Activated CD4-positive, alpha-beta T cell treated with anti-CD3 and anti-CD28 coated beads, Interleukin-10, Interleukin-2, amounts not matched to agents 100 ng/mL and 50 ng/mL, durations not matched to agents 16 hours and 8 hours (primary cell): ENCODE data around the gene VAV2.

Source experiments
- DNase-seq: peaks from one replicate; pipeline ENCODE4 v3.0.0-alpha.2; 2020

VAV2 gene

DNA sequence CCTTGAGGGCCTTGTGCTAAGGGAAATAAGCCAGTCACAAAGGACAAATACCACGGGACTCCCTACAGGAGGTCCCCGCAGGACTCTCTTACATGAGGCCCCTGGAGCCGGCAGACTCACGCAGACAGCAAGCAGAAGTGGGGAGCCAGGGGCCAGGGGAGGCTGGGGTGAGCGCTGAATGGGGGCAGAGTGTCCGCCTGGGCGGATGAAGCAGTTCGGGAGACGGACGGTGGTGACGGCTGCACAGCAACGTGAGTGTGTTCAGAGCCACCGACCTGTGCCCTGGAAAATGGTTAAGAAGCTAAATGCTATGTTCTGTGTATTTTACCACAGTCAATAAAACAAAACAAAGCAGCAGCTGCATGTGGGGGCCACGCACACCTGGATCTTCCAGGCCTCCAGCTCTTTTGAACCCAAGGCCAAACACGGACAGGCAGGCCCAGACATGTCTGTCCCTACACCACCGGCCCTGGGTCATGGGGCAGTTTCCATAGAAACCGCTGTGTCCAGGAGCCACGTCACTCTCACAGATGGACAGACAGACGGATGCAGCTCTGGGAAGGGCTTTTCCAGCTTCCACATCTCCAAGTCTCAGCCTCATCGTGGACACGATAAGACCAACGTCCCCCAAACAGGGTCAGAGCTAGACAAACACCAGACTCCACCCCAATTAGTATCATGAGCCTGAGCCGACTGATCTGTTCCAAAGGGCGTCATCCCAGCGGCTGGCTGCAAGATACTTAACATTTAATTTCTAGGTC lies 103.9 kb downstream of the VAV2 start:
- DNase-seq, result no peak

DNA sequence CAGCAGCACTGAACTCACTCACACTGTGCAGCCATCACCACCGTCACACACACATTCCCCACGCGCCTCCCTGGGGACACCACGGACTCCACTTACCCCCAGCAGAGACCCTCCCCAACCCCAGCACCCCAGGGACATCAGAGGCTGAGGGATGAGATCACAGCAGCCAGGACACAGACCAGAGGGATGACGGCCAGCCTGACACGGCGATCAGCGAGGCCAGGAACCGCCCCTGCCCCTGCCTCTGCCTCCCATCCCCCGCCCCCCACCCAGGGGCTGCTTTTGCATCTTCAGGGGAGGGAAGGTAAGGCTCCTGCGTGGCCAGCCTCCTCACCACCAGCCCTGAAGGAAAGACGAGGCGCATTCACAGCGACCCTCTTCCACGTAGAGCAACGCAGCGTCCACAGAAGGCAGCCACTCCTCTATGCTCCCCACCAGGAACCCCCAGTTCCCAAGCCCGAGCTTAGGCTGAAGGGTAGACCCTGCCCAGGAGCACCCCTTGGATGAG lies 104.5 kb downstream of the VAV2 start:
- no peak for DNase-seq

DNA sequence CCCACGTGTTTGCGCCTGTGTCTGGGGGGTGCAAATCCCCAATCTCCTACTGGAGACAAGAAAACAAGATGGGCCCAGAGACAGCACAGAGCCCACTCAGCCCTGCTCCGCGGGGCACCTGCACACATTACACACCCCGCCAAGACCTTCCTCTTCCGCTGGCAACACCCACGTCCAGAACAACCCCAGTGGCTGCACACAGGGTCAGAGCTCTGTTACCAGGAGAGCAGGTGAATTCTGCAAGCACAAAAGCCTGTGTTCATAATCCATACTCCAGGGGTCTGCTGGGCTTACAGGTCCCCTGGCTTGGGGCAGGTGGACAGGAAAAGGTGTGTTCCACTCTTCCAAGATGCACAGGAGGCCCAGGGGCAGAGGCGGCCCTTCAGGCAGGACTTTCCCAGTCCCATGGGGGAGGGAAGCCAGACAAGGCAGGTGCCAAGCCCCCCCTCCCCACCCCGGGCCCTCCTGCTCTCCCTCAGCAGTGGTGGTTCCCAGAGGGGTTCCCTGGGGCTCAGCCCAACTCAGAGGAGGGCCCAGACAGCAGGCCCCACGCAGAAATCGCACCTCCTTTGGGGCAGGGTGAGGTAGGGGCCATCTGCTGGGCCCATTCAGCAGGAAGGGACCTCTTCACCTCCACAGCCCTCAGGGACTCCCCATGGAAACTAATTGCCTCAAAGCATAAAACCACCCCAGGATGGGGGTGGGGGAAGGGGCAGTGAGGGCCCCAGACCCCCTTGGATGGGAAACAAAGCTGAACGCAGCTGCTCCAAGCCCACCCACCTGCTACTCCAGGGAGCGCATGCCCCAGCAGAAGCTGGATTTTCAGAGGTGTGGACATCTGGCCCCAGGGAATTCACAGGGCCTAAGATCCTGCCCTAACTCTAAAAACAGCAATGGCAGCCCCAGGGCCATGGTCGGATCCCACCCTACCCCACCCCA lies 105.3 kb downstream of the VAV2 start:
- DNase-seq, result no peak

DNA sequence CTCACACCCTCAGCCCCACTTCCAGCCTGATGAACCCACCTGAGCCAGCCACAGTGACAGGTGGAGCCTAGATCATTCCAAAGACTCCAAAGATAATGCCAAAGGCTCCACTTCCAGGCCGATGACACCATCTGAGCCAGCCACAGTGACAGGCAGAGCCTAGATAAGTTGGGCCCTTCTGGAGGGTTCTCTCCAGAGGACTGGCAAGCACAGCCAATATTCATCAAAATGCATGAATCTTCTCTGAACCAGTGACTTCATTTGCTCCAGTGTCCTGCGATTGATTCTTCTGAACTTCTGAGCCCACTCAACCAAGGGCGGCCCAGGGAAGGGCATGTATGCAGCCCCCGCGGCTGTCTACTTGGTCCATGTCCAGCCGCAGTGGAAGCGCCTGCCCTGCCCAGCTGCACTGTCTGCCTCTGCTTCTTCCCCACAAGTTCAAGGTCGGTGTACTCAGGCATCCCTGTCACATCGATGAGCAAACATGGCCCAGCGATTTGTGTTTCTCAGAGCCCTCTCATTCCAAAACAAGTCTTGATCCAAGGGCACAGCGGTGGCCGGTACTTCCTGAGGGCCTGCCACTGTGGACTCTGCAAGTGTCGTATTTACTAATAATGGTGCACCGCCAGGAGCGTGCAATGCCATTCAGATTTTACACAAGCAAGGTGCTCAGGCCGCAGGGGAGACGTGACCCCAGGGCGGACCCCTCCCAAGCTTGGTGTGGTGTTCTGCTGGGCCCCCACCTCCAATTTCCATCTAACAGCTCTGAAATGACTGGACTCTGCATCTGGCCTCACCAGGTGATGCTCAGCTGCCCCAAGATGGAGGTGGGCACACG lies 107.0 kb downstream of the VAV2 start:
- no peak for DNase-seq

DNA sequence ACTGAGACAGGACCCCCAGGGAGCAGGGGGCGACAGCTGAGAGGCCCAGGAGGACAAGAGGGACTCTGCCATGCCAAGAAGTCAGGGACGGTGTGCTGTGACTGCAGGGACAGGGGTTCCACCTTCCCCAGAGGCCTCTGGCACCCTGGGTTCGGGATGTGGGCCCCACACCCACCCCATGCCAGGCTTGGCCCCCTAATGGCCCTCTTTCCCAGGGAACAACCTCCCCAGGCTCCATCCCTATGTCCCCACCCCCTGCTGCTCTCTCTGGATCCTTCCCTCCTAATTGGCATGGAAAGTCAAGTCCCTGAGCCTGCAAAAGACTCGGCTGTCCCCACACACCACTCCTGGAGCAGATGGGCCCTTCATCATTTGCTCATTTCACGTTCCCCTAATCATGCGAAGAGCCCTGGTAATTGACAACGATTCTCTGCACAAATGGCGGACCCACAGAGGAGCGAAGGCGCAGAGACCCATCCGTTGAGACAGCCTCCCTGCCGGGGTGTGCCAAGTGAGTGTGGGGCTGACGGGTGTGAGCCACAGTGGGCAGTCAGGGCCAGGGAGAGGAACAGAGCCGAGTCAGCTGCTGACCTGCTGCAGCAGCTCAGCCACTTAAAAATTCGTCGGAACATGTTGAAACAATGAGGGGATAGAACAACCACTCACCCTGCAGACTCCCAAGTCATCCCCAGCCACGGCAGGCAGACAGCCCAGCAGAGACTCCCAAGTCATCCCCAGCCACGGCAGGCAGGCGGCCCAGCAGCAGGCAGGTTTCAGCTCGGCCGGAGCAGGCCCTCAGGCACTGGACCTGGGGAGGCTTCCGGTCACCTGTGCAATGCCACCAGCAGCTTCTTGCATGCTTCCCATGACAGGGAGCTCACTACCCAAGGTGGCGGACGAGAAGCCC lies 109.0 kb downstream of the VAV2 start:
- DNase-seq, result no peak

- DNase-seq, result no peak
Observed at GRCh38 chr9:133881671-133882381, 110.3 kb downstream of the VAV2 start.

DNA sequence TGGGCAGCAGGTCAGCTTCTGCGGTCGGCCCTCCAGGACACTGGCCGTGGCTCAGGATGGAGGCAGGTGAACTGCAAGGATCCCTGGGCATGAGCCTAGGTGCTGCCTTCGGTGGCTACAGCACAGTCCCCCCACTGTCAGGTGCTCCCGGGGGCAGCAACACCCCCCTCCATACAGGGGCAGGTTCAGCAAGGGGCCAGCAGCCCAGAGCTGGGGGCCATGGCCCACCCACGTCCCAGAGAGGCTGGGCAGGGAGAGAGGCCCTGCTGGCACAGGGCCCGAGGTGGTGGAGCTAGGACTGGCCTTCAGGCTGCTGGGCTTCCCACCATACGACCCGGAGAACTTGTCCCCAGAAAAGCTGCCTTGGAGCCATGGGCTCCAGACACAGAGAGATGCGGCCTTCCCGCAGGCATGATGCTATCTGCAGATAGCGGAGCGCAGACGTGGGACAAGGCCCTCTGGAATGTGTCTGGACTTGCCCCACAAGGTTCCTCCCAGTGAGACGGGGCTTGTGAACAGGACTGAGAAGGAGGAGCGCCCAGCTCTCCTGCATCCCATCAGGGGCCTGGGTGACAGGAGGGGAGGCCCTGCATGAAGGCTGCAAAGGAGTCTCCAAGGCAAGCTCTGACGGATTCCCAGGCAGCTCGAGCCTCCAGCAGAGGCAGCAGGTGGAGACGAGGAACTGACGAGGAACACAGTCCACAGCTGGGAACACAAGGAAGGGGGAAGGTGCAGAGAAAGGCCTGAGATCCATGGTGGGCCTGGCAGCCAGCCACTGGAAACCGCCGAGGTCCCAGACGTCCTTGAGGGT lies 111.1 kb downstream of the VAV2 start:
- no peak for DNase-seq

GRCh38 chr9:133880136-133880535 lies 112.0 kb downstream of the VAV2 start:
- DNase-seq, result no peak

DNA sequence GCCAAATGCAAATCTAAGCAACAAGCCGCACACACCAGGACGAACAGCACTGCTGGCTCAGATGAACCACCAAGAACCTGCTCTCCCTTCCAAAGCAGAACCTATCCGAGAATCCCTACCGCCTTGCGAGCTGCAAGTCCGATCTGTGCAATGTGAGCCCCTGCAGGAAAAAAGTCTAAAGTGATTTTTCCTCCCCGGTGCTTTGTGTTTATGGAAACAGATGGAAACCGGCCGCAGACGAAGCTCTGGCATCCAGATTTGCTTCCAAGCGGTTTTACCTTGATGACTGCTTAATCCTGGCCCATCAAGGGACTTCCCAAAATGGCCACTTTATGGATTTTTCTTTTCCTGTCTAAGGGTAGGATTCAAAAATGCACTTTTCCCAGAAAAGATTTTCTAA lies 112.5 kb downstream of the VAV2 start:
- DNase-seq, result no peak

DNA sequence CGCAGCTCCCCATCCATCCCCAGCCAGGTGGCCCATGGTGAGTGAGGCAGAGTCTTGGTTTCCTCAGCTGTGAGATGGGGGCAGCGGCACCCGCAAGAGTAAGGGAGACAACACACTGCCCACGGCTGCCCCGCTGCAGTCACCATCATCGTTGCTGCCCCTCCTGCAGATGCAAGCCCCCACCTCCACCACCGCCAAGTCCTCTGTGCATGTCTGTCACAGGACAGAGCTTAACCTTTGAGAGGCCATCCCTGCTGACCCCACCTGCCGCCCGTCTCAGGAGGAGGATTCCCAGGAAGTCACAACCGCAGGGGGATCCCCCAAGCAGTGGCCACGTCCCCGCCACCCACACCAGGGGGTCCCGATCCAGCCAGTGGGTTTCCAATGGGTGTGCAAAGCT lies 113.7 kb downstream of the VAV2 start:
- no peak for DNase-seq

- DNase-seq, result no peak
Observed at GRCh38 chr9:133877967-133878366, 114.2 kb downstream of the VAV2 start.

GRCh38 chr9:133877327-133877726 lies 114.8 kb downstream of the VAV2 start:
- no peak for DNase-seq

- no peak for DNase-seq
Observed at GRCh38 chr9:133876836-133877235, 115.3 kb downstream of the VAV2 start.

DNA sequence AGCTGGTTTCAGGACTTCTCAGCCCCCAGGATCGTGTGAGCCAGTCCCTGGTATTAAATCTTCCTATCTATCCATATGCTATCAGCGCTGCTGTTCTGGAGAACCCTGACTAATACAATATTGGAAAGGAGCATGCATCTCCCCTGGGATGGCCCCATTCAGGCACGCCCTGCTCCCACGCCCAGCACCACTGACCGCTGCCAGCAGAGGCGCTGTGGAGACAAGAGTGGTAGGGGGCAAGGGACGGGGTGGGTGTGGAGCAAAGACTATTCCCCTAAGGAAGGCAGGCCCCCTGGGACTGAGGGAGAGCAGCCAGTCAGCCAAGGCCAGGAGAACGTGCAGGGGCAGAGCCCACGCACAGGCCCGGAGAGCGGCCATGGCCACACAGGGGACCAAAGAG lies 116.0 kb downstream of the VAV2 start:
- DNase-seq, result no peak

GRCh38 chr9:133875131-133875530 lies 117.0 kb downstream of the VAV2 start:
- no peak for DNase-seq

GRCh38 chr9:133874659-133875058 lies 117.5 kb downstream of the VAV2 start:
- no peak for DNase-seq

DNA sequence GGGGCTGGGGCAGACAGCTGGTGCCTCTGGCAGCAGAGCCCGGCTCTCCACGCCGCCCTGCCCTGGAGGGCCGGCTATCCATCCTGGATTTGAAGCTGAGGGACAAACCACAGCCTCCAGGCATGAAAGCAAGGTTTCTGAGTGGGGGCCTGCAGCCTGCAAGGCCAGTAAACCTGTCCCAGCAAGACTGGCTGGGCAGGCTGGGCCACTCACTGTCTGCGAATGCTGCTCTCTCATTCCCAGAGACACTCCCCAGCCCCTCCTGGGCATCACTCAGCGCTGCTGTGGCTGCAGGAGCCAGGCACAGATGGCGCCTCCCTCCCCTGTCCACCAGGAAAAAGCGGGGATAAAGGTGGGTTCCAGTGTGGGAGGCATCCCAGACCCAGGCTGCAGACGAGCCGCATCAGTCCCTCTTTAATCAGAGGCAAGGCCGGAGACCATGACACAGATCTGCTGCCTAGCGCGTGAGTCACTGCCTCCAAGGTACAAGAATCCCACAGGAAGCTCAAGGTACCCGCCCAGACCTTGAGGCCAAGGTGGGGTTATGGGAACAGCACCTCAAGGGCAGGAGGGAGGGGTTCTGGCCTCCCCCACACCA lies 118.0 kb downstream of the VAV2 start:
- DNase-seq, result no peak

DNA sequence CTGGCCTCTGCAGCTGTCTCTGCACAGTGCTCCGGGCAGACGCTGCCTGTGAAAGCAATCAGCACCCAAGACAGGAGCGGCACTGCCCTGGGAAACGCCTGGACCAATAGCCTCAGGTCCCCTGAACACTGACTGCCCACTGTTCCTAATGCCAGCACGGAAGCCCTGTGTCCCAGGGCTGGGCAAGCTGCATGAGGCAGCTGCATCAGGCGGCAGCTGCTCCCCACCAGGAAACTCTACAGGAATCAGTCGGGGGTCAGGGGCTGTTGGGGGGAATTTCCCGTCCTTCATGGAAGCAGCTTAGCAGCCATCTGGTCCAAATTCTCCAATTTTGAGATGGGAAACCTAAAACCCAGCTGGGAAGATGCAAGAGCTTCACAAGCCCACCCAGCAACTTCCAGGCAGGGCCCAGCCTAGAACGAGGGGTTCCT lies 118.6 kb downstream of the VAV2 start:
- DNase-seq, result no peak

DNA sequence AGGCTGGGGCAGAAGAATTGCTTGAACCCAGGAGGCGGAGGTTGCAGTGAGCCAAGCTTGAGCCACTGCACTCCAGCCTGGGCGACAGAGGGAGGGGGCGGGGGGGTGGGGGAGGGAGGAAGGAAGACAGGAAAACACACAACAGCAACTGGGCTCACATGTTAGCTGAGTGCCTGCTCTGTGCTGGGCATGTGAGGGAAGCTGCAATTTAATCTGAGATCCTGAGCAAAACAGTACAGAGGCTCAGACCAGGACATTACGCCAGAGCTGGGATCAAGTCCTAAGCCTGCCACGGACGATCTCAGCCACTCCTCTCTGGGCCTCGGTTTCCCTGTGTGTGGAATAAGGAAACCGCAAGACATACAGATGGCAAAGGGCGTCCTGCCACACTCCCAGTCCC lies 119.1 kb downstream of the VAV2 start:
- no peak for DNase-seq
